Measurements from ENCODE around the gene ATP2B2. TPM values are rescaled to one million over a fixed set of nuclear protein-coding genes. Genes with fewer than 3 reads are reported as not detected.

The ATP2B2 gene
- polyA plus RNA-seq, 3 donors: not detected

- peaks cover 0 to 4% (median 0%) of the 10 kb centered on the region in 7 donors for H3K9me3 Mint-ChIP-seq
- H3K4me1 Mint-ChIP-seq: no peaks in the 10 kb centered on the region
- no peak for TF ChIP-seq CTCF (IDR thresholded peaks at IDR 0.05)
- Histone ChIP-seq H3K79me2 (ENCODE audit: insufficient read depth, low read length) (no peaks in the 10 kb centered on the region), H3K27me3 (ENCODE audit: control insufficient read depth in 2 of 2, insufficient read depth in 2 of 2, low read length in 2 of 2) (no peaks in the 10 kb centered on the region), H3K4me2 (replicated peaks; ENCODE audit: extremely low read depth, low read length, poor library complexity, severe bottlenecking) (no peak overlapping the region), H3K9me3 (replicated peaks in 1 of 2; ENCODE audit: control insufficient read depth in 1 of 2, insufficient read depth in 1 of 2, low read length in 2 of 2) (no peaks in the 10 kb centered on the region), H3K9ac (ENCODE audit: insufficient read depth, low read length, poor library complexity, severe bottlenecking) (no peak overlapping the region), H2AFZ (ENCODE audit: insufficient read depth, low read depth, low read length, poor library complexity, severe bottlenecking) (no peak overlapping the region), H3K36me3 (replicated peaks in 1 of 2; ENCODE audit: control insufficient read depth in 1 of 2, insufficient read depth in 2 of 2, low read length in 2 of 2) (no peaks in the 10 kb centered on the region), H3K27ac (ENCODE audit: low read depth in 1 of 2, low read length in 2 of 2) (no peak overlapping the region), H3K4me3 (replicated peaks in 1 of 3; ENCODE audit: low read depth in 2 of 3, low read length in 3 of 3) (no peak overlapping the region), H3K4me1 (ENCODE audit: control insufficient read depth in 1 of 2, insufficient read depth in 2 of 2, low read length in 2 of 2) (no peaks in the 10 kb centered on the region), H4K20me1 (ENCODE audit: insufficient read depth, low read length) (no peaks in the 10 kb centered on the region)
- peaks cover 2 to 12% (median 11%) of the 10 kb centered on the region in 3 donors for H3K27me3 Mint-ChIP-seq (ENCODE audit: low read depth in 3 of 3)
- no peaks in the 10 kb centered on the region for H3K36me3 Mint-ChIP-seq
- WGBS (ENCODE audit: insufficient coverage): 73% methylated on average over 5 of the region's 6 CpGs
- intact Hi-C loops (cut with micrococcal nuclease): no loop called here
- no peak overlapping the region for H3K4me3 Mint-ChIP-seq
- DNase-seq: no peak
- H3K27ac Mint-ChIP-seq: peak overlapping the region in 1 of 7 donors; percentile 3
These were observed 57.7 kb downstream of the ATP2B2 start for GRCh38 chr3:10447527-10448260.

GRCh38 chr3:10447110-10447509 is 58.3 kb downstream of the ATP2B2 start:
- H3K4me1 Mint-ChIP-seq: no peaks in the 10 kb centered on the region
- H3K4me3 Mint-ChIP-seq: peak overlapping the region in 1 of 2 donors; percentile 32
- Histone ChIP-seq H3K4me3 (replicated peaks in 1 of 3; ENCODE audit: low read depth in 2 of 3, low read length in 3 of 3) (no peak overlapping the region), H3K27ac (ENCODE audit: low read depth in 1 of 2, low read length in 2 of 2) (no peak overlapping the region), H3K79me2 (ENCODE audit: insufficient read depth, low read length) (no peaks in the 10 kb centered on the region), H3K4me1 (ENCODE audit: control insufficient read depth in 1 of 2, insufficient read depth in 2 of 2, low read length in 2 of 2) (no peaks in the 10 kb centered on the region), H3K27me3 (ENCODE audit: control insufficient read depth in 2 of 2, insufficient read depth in 2 of 2, low read length in 2 of 2) (no peaks in the 10 kb centered on the region), H3K9me3 (replicated peaks in 1 of 2; ENCODE audit: control insufficient read depth in 1 of 2, insufficient read depth in 1 of 2, low read length in 2 of 2) (no peaks in the 10 kb centered on the region), H3K9ac (ENCODE audit: insufficient read depth, low read length, poor library complexity, severe bottlenecking) (no peak overlapping the region), H4K20me1 (ENCODE audit: insufficient read depth, low read length) (no peaks in the 10 kb centered on the region), H3K36me3 (replicated peaks in 1 of 2; ENCODE audit: control insufficient read depth in 1 of 2, insufficient read depth in 2 of 2, low read length in 2 of 2) (no peaks in the 10 kb centered on the region), H2AFZ (ENCODE audit: insufficient read depth, low read depth, low read length, poor library complexity, severe bottlenecking) (no peak overlapping the region), H3K4me2 (replicated peaks; ENCODE audit: extremely low read depth, low read length, poor library complexity, severe bottlenecking) (no peak overlapping the region)
- H3K27me3 Mint-ChIP-seq (ENCODE audit: low read depth in 3 of 3): peaks cover 2 to 12% (median 7%) of the 10 kb centered on the region in 3 donors
- no peak overlapping the region for H3K27ac Mint-ChIP-seq
- no peak for TF ChIP-seq CTCF (IDR thresholded peaks at IDR 0.05)
- 100% methylated on average over 1 of the region's 5 CpGs for WGBS (ENCODE audit: insufficient coverage)
- H3K9me3 Mint-ChIP-seq: peaks cover 0 to 4% (median 0%) of the 10 kb centered on the region in 7 donors
- no peak for DNase-seq
- no peaks in the 10 kb centered on the region for H3K36me3 Mint-ChIP-seq
- intact Hi-C loops (cut with micrococcal nuclease): no loop called here
